H1 (cell line): Measurements from ENCODE around the gene SCCPDH. TPM values are rescaled to one million over a fixed set of nuclear protein-coding genes. Genes with fewer than 3 reads are reported as not detected.

Experiments
- RAD21 ChIP-seq, 2 experiments: IDR thresholded peaks in 1 of 2; conservative IDR thresholded peaks in 1 of 2; 2 replicates each; pipeline ENCODE4 v1.6.1; 2011; ENCODE audit warnings: low read depth in 2 of 2, low read length in 2 of 2, improper control_type of control experiment in 1 of 2, inconsistent platforms in 1 of 2, mild to moderate bottlenecking in 1 of 2, moderate library complexity in 1 of 2
- RNF2 ChIP-seq: fragments of 200-900, 300-1000 bp; sonication (generic); IDR thresholded peaks from 2 replicates; pipeline ENCODE4 v1.7.1; 2016; ENCODE audit warnings: borderline replicate concordance, low read depth, mild to moderate bottlenecking, antibody characterized with exemption, low read length; ENCODE audit not compliant: poor library complexity, severe bottlenecking; ENCODE audit errors: missing control alignments
- polyA plus RNA-seq, 7 experiments: library from polyadenylated mRNA; depleted of rRNA in 3 of 7; stranded (reverse) in 5 of 7; unstranded in 2 of 7; fragments of >200 nt in 5 of 7; fragments of 200-250 nt in 2 of 7; gene quantifications; 1 replicate in 5 of 7; 2 replicates in 1 of 7; 4 replicates in 1 of 7; pipeline versions ENCODE4 v1.2.1 to v1.2.3, GENCODE V29; 2011 to 2013; ENCODE audit warnings: missing spikeins in 2 of 7, mixed read lengths in 2 of 7
- total RNA-seq: library from RNA; stranded (reverse); fragmentation: NEBNext Ultra II Directional; extraction: Animal tissue kit (Norgen Biotek cat#: 25700); gene quantifications from 2 replicates; pipeline ENCODE4 v1.2.1, GENCODE V29; 2021
- TF ChIP-seq, protein P1 (sequence below): fragments of 300-600 bp; sonication (generic); IDR thresholded peaks from 2 replicates; pipeline ENCODE4 v1.7.1; 2012; ENCODE audit warnings: low read length, moderate library complexity, mild to moderate bottlenecking, inconsistent platforms; ENCODE audit not compliant: insufficient replicate concordance

Gene SCCPDH
- total and polyA plus RNA-seq, 2 of the 8 experiments (the other 6 are each of a cell fraction or from before 2014, with no cell fraction given): 9.5 to 17.0 TPM

DNA sequence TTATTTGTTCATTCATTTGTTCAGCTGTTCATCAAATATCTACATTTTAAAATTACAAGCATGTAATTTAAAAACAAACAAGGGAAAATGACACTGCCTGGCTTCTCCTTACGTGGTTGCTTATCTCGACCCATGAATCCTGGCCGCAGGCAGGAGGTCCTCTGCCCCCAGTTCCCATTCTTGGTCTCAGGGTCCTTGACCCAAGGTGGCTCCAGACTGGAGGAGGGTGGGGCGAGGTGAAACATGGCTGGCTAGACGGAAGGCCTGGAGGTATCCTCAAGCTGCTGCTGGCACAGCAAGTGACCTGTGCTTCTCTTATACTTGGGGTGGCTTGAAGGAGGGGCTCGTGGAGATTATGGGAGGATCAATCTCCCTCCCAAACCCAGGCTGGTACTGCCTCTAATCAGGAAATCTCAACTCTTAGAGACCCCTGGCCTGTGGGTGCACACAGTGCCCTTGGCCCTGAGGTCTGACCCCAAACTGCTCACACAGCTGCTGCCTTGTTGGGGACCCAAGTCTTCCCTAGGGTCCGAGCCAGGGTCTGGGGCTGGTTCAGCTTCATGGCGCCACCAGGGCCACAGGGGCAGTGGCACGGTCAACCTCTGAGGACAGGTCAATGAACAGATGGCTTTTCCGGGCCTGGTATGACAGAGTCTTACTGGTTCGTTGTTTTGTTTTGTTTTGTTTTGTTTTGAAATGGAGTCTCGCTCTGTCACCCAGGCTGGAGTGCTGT is 63.7 kb downstream of the SCCPDH start (continued):
- TF ChIP-seq RNF2: no peak
- TF ChIP-seq, protein P1, sequence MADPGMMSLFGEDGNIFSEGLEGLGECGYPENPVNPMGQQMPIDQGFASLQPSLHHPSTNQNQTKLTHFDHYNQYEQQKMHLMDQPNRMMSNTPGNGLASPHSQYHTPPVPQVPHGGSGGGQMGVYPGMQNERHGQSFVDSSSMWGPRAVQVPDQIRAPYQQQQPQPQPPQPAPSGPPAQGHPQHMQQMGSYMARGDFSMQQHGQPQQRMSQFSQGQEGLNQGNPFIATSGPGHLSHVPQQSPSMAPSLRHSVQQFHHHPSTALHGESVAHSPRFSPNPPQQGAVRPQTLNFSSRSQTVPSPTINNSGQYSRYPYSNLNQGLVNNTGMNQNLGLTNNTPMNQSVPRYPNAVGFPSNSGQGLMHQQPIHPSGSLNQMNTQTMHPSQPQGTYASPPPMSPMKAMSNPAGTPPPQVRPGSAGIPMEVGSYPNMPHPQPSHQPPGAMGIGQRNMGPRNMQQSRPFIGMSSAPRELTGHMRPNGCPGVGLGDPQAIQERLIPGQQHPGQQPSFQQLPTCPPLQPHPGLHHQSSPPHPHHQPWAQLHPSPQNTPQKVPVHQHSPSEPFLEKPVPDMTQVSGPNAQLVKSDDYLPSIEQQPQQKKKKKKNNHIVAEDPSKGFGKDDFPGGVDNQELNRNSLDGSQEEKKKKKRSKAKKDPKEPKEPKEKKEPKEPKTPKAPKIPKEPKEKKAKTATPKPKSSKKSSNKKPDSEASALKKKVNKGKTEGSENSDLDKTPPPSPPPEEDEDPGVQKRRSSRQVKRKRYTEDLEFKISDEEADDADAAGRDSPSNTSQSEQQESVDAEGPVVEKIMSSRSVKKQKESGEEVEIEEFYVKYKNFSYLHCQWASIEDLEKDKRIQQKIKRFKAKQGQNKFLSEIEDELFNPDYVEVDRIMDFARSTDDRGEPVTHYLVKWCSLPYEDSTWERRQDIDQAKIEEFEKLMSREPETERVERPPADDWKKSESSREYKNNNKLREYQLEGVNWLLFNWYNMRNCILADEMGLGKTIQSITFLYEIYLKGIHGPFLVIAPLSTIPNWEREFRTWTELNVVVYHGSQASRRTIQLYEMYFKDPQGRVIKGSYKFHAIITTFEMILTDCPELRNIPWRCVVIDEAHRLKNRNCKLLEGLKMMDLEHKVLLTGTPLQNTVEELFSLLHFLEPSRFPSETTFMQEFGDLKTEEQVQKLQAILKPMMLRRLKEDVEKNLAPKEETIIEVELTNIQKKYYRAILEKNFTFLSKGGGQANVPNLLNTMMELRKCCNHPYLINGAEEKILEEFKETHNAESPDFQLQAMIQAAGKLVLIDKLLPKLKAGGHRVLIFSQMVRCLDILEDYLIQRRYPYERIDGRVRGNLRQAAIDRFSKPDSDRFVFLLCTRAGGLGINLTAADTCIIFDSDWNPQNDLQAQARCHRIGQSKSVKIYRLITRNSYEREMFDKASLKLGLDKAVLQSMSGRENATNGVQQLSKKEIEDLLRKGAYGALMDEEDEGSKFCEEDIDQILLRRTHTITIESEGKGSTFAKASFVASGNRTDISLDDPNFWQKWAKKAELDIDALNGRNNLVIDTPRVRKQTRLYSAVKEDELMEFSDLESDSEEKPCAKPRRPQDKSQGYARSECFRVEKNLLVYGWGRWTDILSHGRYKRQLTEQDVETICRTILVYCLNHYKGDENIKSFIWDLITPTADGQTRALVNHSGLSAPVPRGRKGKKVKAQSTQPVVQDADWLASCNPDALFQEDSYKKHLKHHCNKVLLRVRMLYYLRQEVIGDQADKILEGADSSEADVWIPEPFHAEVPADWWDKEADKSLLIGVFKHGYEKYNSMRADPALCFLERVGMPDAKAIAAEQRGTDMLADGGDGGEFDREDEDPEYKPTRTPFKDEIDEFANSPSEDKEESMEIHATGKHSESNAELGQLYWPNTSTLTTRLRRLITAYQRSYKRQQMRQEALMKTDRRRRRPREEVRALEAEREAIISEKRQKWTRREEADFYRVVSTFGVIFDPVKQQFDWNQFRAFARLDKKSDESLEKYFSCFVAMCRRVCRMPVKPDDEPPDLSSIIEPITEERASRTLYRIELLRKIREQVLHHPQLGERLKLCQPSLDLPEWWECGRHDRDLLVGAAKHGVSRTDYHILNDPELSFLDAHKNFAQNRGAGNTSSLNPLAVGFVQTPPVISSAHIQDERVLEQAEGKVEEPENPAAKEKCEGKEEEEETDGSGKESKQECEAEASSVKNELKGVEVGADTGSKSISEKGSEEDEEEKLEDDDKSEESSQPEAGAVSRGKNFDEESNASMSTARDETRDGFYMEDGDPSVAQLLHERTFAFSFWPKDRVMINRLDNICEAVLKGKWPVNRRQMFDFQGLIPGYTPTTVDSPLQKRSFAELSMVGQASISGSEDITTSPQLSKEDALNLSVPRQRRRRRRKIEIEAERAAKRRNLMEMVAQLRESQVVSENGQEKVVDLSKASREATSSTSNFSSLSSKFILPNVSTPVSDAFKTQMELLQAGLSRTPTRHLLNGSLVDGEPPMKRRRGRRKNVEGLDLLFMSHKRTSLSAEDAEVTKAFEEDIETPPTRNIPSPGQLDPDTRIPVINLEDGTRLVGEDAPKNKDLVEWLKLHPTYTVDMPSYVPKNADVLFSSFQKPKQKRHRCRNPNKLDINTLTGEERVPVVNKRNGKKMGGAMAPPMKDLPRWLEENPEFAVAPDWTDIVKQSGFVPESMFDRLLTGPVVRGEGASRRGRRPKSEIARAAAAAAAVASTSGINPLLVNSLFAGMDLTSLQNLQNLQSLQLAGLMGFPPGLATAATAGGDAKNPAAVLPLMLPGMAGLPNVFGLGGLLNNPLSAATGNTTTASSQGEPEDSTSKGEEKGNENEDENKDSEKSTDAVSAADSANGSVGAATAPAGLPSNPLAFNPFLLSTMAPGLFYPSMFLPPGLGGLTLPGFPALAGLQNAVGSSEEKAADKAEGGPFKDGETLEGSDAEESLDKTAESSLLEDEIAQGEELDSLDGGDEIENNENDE: no peak
- TF ChIP-seq RAD21 (IDR thresholded peaks at IDR 0.05 in 1 of 2, conservative IDR thresholded peaks at IDR 0.05 in 1 of 2; ENCODE audit: low read depth in 2 of 2, low read length in 2 of 2): no peak
- TF ChIP-seq, all 59 proteins: peak for 0
